Tibial artery (tissue), 4 donors: ENCODE data around the gene PRSS50.

ENCODE experiments used
- DNase-seq, 2 donors: peaks; one replicate each; pipeline ENCODE4 v3.0.0-alpha.2; 2019
- H3K27ac ChIP-seq, 2 donors: fragments of 200-600 bp; sonication (generic) in 1 of 2; 1 replicate in 1 of 2; 2 replicates in 1 of 2; pipeline ENCODE4 v1.5.1; 2018 to 2019; ENCODE audit warnings: mild to moderate bottlenecking in 1 of 2
- H3K27me3 ChIP-seq, 2 donors: fragments of 200-600 bp; sonication (generic) in 1 of 2; one replicate each; pipeline versions ENCODE4 v1.5.1 to v1.6.0; 2016 to 2019
- H3K36me3 ChIP-seq, 3 donors: fragments of 200-600 bp; sonication (generic) in 2 of 3; one replicate each; pipeline ENCODE4 v1.5.1; 2016 to 2019; ENCODE audit warnings: mild to moderate bottlenecking in 2 of 3
- H3K4me1 ChIP-seq, 4 donors: fragments of 200-600 bp; sonication (generic) in 2 of 4; 1 replicate in 3 of 4; 2 replicates in 1 of 4; pipeline ENCODE4 v1.5.1; 2016 to 2019
- H3K4me3 ChIP-seq, 2 donors: fragments of 200-600 bp; sonication (generic) in 1 of 2; 1 replicate in 1 of 2; 2 replicates in 1 of 2; pipeline ENCODE4 v1.5.1; 2018 to 2019; ENCODE audit warnings: mild to moderate bottlenecking in 2 of 2
- H3K9me3 ChIP-seq, 3 donors: fragments of 200-600 bp; sonication (generic) in 1 of 3; one replicate each; pipeline ENCODE4 v1.5.1; 2016 to 2019
- CTCF ChIP-seq, 2 experiments: fragments of 200-600 bp in 1 of 2; fragments of 450-650 bp in 1 of 2; IDR thresholded peaks; one replicate each; pipeline ENCODE4 v1.5.1; 2017 to 2019; ENCODE audit warnings: antibody characterized with exemption in 2 of 2, mild to moderate bottlenecking in 1 of 2, moderate library complexity in 1 of 2
- intact Hi-C: fragments of 100-400 bp; cut with DNase I; formaldehyde crosslinking; loops from one replicate; pipeline ENCODE4 v1.15.0; 2023; ENCODE audit warnings: low total_unique reads

The PRSS50 gene

GRCh38 chr3:46710229-46710628 is 7.4 kb downstream of the PRSS50 start:
- Histone ChIP-seq H3K27me3 (peaks cover 0 to under 1% of the 10 kb centered on the region in 2 donors), H3K4me3 (no peak overlapping the region), H3K4me1 (no peaks in the 10 kb centered on the region), H3K27ac (no peak overlapping the region), H3K36me3 (no peaks in the 10 kb centered on the region), H3K9me3 (no peaks in the 10 kb centered on the region)
- intact Hi-C loops: loop anchor here (10.0 kb wide), 1 partner anchor 125 kb away; no protein-coding TSS in a partner anchor
- no peak for DNase-seq
- TF ChIP-seq CTCF (IDR thresholded peaks at IDR 0.05): no peak

GRCh38 chr3:46709721-46710120 is 7.9 kb downstream of the PRSS50 start:
- intact Hi-C loops: loop anchor here (10.0 kb wide), 3 partner anchors 125 to 285 kb away; no protein-coding TSS in a partner anchor
- DNase-seq: peak in 1 of 2 donors; percentile 45
- H3K27me3 ChIP-seq: no peaks in the 10 kb centered on the region

GRCh38 chr3:46709157-46709654 is 8.5 kb downstream of the PRSS50 start:
- DNase-seq: peak in 1 of 2 donors; percentile 48
- H3K4me1 ChIP-seq: no peaks in the 10 kb centered on the region
- no peak overlapping the region for H3K4me3 ChIP-seq
- no peaks in the 10 kb centered on the region for H3K27me3 ChIP-seq
- no peak overlapping the region for H3K27ac ChIP-seq
- no peak for TF ChIP-seq CTCF (IDR thresholded peaks at IDR 0.05)
- intact Hi-C loops: loop anchor here (10.0 kb wide), 2 partner anchors 146 to 286 kb away; no protein-coding TSS in a partner anchor
- no peaks in the 10 kb centered on the region for H3K36me3 ChIP-seq
- H3K9me3 ChIP-seq: no peaks in the 10 kb centered on the region

More at GRCh38 chr3:46709721-46710120, 7.9 kb downstream of the PRSS50 start:
- H3K4me1 ChIP-seq: no peaks in the 10 kb centered on the region
- no peak for TF ChIP-seq CTCF (IDR thresholded peaks at IDR 0.05)
- no peaks in the 10 kb centered on the region for H3K36me3 ChIP-seq
- no peak overlapping the region for H3K4me3 ChIP-seq
- no peaks in the 10 kb centered on the region for H3K9me3 ChIP-seq
- no peak overlapping the region for H3K27ac ChIP-seq

- Histone ChIP-seq H3K4me3 (no peak overlapping the region), H3K27me3 (no peaks in the 10 kb centered on the region), H3K9me3 (no peaks in the 10 kb centered on the region), H3K27ac (no peak overlapping the region), H3K36me3 (no peaks in the 10 kb centered on the region), H3K4me1 (no peaks in the 10 kb centered on the region)
- TF ChIP-seq CTCF (IDR thresholded peaks at IDR 0.05): no peak
- intact Hi-C loops: loop anchor here (10.0 kb wide), 2 partner anchors 146 to 286 kb away; no protein-coding TSS in a partner anchor
- DNase-seq: peak in 1 of 2 donors; percentile 54
Measured at GRCh38 chr3:46708401-46709156, 9.1 kb downstream of the PRSS50 start.

GRCh38 chr3:46707601-46708011 is 10.1 kb downstream of the PRSS50 start:
- no peak overlapping the region for H3K4me3 ChIP-seq
- no peaks in the 10 kb centered on the region for H3K36me3 ChIP-seq
- H3K4me1 ChIP-seq: no peaks in the 10 kb centered on the region
- TF ChIP-seq CTCF (IDR thresholded peaks at IDR 0.05): no peak
- H3K9me3 ChIP-seq: no peaks in the 10 kb centered on the region
- H3K27ac ChIP-seq: no peak overlapping the region
- H3K27me3 ChIP-seq: no peaks in the 10 kb centered on the region
- peak in 1 of 2 donors; percentile 51 for DNase-seq
- intact Hi-C loops: loop anchor here (10.0 kb wide), 2 partner anchors 147 to 287 kb away; no protein-coding TSS in a partner anchor
